ENCODE measurements around the gene PPP1R3A. TPM values are rescaled to one million over a fixed set of nuclear protein-coding genes. Genes with fewer than 3 reads are reported as not detected.

The PPP1R3A gene
- total RNA-seq, 2 donors from 2014 or later: not detected

DNA sequence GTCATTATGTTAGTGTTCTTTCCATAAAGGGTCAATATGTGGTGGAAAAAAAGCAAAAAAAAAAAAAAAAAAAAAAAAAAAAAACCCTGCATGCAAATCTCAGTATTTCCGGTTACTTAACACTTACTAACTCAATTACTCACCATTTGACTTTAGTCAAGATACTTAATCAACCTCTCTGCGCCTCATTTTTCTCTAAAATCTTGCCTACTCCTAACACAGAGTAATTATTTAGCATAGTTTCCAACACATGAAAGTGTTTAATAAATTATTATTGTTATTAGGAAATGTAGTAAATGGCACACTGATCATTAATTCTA lies 27.8 kb downstream of the PPP1R3A start:
- TF ChIP-seq, protein P1, sequence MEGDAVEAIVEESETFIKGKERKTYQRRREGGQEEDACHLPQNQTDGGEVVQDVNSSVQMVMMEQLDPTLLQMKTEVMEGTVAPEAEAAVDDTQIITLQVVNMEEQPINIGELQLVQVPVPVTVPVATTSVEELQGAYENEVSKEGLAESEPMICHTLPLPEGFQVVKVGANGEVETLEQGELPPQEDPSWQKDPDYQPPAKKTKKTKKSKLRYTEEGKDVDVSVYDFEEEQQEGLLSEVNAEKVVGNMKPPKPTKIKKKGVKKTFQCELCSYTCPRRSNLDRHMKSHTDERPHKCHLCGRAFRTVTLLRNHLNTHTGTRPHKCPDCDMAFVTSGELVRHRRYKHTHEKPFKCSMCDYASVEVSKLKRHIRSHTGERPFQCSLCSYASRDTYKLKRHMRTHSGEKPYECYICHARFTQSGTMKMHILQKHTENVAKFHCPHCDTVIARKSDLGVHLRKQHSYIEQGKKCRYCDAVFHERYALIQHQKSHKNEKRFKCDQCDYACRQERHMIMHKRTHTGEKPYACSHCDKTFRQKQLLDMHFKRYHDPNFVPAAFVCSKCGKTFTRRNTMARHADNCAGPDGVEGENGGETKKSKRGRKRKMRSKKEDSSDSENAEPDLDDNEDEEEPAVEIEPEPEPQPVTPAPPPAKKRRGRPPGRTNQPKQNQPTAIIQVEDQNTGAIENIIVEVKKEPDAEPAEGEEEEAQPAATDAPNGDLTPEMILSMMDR (conservative IDR thresholded peaks at IDR 0.05): no peak
- H3K27me3 ChIP-seq (ENCODE audit: control insufficient read depth, insufficient read depth, low read length, poor library complexity, severe bottlenecking): peaks cover 83% of the 10 kb centered on the region
- no peak overlapping the region for H3K27ac Mint-ChIP-seq
- H3K4me1 ChIP-seq (ENCODE audit: control insufficient read depth, insufficient read depth, low read length): no peaks in the 10 kb centered on the region
- H3K27me3 Mint-ChIP-seq (ENCODE audit: insufficient read depth): peaks cover 80% of the 10 kb centered on the region
- H3K4me1 Mint-ChIP-seq: peaks cover 10% of the 10 kb centered on the region
- no peak overlapping the region for H3K9ac ChIP-seq (ENCODE audit: extremely low read depth, low read length, poor library complexity, severe bottlenecking)
- H3K9me3 ChIP-seq (ENCODE audit: control insufficient read depth, low read length): no peaks in the 10 kb centered on the region
- H3K36me3 Mint-ChIP-seq (ENCODE audit: low read depth): no peaks in the 10 kb centered on the region
- peaks cover 4% of the 10 kb centered on the region for H3K9me3 Mint-ChIP-seq
- no peaks in the 10 kb centered on the region for H3K36me3 ChIP-seq (ENCODE audit: control insufficient read depth, insufficient read depth, low read length)
- no peak overlapping the region for H3K27ac ChIP-seq (ENCODE audit: low read depth, low read length)
- no peak overlapping the region for H3K4me3 ChIP-seq (ENCODE audit: low read length)
- DNase-seq: no peak
- H3K4me3 Mint-ChIP-seq: no peak overlapping the region
- WGBS, 2 experiments (ENCODE audit: insufficient coverage in 1 of 2, insufficient read length in 1 of 2): 80 to 94% methylated on average over 1 to 2 of the region's 2 CpGs

DNA sequence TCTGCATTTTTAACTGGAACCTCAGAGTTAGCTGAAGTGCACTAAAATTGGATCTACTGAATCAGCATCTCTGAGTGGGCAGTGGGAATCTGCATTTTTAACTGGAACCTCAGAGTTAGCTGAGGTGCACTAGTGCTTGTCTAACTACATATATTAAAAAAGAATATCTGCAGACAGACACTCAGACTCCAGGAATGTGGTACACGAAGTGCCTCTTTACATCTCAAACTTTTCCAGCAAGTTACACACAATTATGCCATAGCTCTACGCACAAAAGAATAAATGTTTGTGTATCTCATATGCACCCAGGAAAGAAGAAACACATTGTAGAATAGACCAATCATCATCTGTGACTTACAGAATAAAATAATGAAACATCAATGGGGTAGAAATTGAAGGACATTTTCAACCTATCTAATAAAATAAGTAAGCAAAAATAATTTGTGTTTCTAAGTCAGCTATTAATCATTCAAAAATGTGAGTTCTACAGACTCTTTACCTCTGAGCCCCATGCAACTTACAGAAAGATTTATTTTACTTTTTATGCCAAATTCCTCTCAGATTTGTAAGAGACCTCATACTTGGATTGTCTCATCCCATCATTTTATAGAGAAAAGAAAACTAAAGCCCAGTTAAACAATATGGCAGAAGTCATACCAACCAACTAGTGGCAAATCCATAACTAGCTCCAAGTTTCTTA lies 28.3 kb downstream of the PPP1R3A start:
- no peak overlapping the region for H3K9ac ChIP-seq (ENCODE audit: extremely low read depth, low read length, poor library complexity, severe bottlenecking)
- H3K4me1 Mint-ChIP-seq: peaks cover 10% of the 10 kb centered on the region
- TF ChIP-seq, protein P1 (conservative IDR thresholded peaks at IDR 0.05): no peak
- H3K36me3 Mint-ChIP-seq (ENCODE audit: low read depth): no peaks in the 10 kb centered on the region
- no peak overlapping the region for H3K4me3 ChIP-seq (ENCODE audit: low read length)
- no peak for DNase-seq
- peaks cover 4% of the 10 kb centered on the region for H3K9me3 Mint-ChIP-seq
- H3K27ac ChIP-seq (ENCODE audit: low read depth, low read length): no peak overlapping the region
- no peaks in the 10 kb centered on the region for H3K4me1 ChIP-seq (ENCODE audit: control insufficient read depth, insufficient read depth, low read length)
- H3K27ac Mint-ChIP-seq: no peak overlapping the region
- no peaks in the 10 kb centered on the region for H3K9me3 ChIP-seq (ENCODE audit: control insufficient read depth, low read length)
- H3K27me3 Mint-ChIP-seq (ENCODE audit: insufficient read depth): peaks cover 75% of the 10 kb centered on the region
- peaks cover 78% of the 10 kb centered on the region for H3K27me3 ChIP-seq (ENCODE audit: control insufficient read depth, insufficient read depth, low read length, poor library complexity, severe bottlenecking)
- no peaks in the 10 kb centered on the region for H3K36me3 ChIP-seq (ENCODE audit: control insufficient read depth, insufficient read depth, low read length)
- 67 to 91% methylated on average over 1 to 2 of the region's 2 CpGs for WGBS, 2 experiments (ENCODE audit: insufficient coverage in 1 of 2, insufficient read length in 1 of 2)
- H3K4me3 Mint-ChIP-seq: no peak overlapping the region

DNA sequence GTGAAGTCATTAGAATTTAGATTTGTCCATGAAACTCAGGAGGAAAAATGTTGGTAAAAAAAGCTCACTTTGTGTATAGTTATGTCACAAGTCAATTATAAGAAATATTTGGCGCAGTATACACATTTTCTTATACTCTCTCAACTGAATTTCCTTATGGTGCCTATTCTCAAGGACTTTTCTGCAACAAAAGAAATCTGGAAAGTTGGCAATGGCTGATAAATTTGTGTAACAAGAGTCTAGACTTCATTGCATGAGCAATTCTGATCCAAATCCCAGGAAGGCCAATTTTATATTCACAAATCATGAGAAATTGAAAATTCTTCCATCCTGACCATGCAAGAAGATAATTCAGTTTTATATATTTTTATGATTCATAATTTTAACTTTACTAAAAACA lies 35.7 kb downstream of the PPP1R3A start:
- no peak overlapping the region for H3K4me3 Mint-ChIP-seq
- DNase-seq: no peak
- H3K9me3 ChIP-seq (ENCODE audit: control insufficient read depth, low read length): no peaks in the 10 kb centered on the region
- TF ChIP-seq, protein P1 (conservative IDR thresholded peaks at IDR 0.05): no peak
- no peak overlapping the region for H3K27ac ChIP-seq (ENCODE audit: low read depth, low read length)
- H3K27me3 ChIP-seq (ENCODE audit: control insufficient read depth, insufficient read depth, low read length, poor library complexity, severe bottlenecking): peaks cover 47% of the 10 kb centered on the region
- no peak overlapping the region for H3K4me3 ChIP-seq (ENCODE audit: low read length)
- no peaks in the 10 kb centered on the region for H3K36me3 ChIP-seq (ENCODE audit: control insufficient read depth, insufficient read depth, low read length)
- H3K27me3 Mint-ChIP-seq (ENCODE audit: insufficient read depth): peaks cover 5% of the 10 kb centered on the region
- no peak overlapping the region for H3K9ac ChIP-seq (ENCODE audit: extremely low read depth, low read length, poor library complexity, severe bottlenecking)
- H3K4me1 Mint-ChIP-seq: no peaks in the 10 kb centered on the region
- 100% methylated on average over 1 of the region's 1 CpG; no CpG with 5 or more reads in 1 of the 2 experiments for WGBS, 2 experiments (ENCODE audit: insufficient coverage in 1 of 2, insufficient read length in 1 of 2)
- peaks cover 8% of the 10 kb centered on the region for H3K9me3 Mint-ChIP-seq
- H3K36me3 Mint-ChIP-seq (ENCODE audit: low read depth): no peaks in the 10 kb centered on the region
- no peak overlapping the region for H3K27ac Mint-ChIP-seq
- H3K4me1 ChIP-seq (ENCODE audit: control insufficient read depth, insufficient read depth, low read length): no peaks in the 10 kb centered on the region
